Erythroblast (primary cell): Measurements from ENCODE around the gene RNASE12.

Source experiments
- GATA1 ChIP-seq: IDR thresholded peaks from 2 replicates; pipeline ENCODE4 v1.6.1; 2011; ENCODE audit warnings: low read depth, mild to moderate bottlenecking, control low read depth, low read length, moderate library complexity
- POLR2A ChIP-seq: IDR thresholded peaks from 2 replicates; pipeline ENCODE4 v1.6.1; 2011; ENCODE audit warnings: mild to moderate bottlenecking, low read length

DNA sequence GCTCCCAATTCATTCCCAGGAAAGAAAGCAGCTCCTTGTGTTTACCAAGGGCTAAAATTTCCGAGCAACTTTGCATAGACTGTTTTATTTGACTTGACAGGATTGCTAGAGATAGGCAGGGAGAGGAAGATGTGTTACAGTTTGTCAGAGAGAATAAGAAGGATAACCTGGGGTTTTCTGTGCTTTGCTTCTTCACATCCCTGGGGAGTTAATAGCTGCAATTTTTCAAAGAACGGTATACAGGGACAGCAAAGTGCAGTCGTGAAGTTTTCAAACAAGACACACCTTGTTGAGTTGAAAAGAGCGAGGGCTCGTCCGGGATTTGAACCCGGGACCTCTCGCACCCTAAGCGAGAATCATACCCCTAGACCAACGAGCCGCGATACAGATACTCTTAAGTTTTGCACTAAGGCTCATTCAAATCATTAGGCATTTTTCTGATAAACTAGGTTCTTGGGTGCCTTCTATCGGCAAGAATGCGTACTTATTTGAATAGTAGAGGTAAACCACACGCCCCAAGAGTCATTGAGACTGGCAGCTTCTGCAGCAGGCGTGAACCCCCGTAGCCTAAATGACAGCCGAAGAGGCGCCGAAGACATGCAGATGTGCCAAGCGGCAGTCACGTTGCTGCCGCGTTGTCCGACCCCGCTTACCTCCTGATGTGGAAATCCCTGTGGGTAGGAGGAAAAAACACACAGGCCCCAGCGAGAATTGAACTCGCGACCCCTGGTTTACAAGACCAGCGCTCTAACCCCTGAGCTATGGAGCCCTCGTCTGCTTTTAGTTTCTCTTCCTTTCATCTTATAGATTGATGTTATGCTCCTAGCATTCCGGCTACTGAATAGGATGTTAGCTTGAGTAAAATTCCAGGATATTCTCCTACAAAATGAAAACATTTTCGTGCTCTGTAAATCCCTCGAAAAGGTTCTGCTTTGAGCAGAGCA lies 22.2 kb upstream of the RNASE12 start:
- no peak for TF ChIP-seq POLR2A
- TF ChIP-seq GATA1 = no peak
